Bronchial epithelial cell (primary cell): ENCODE results near the gene EIF2D. TPM values are rescaled to one million over a fixed set of nuclear protein-coding genes. Genes with fewer than 3 reads are reported as not detected.

Source experiments
- DNase-seq: peaks from one replicate; pipeline ENCODE4 v3.0.0-alpha.2; 2010; ENCODE audit warnings: low read depth
- FAIRE-seq: peaks from 2 replicates; lab custom pipeline; 2011; peaks lifted over from hg19 to GRCh38; lab: Jason Lieb, UNC
- H3K27me3 ChIP-seq: 2 replicates; pipeline ENCODE4 v1.5.1; 2011; ENCODE audit warnings: low read length; ENCODE audit not compliant: control insufficient read depth, insufficient read depth
- H3K36me3 ChIP-seq: 2 replicates; pipeline ENCODE4 v1.5.1; 2011; ENCODE audit warnings: low read length; ENCODE audit not compliant: control insufficient read depth, insufficient read depth
- H3K4me3 ChIP-seq: 2 replicates; pipeline ENCODE4 v1.5.1; 2011; ENCODE audit warnings: mild to moderate bottlenecking, low read depth, low read length, control low read depth
- total RNA-seq: library from RNA; depleted of rRNA; stranded (reverse); fragments of >200 nt; gene quantifications from 2 replicates; pipeline ENCODE4 v1.2.1, GENCODE V29; 2014
- TF ChIP-seq, protein P1 (sequence below): IDR thresholded peaks from 2 replicates; pipeline ENCODE4 v1.5.1; 2011; ENCODE audit warnings: mild to moderate bottlenecking, moderate library complexity, low read length, control low read depth, inconsistent platforms; ENCODE audit not compliant: insufficient read depth, severe bottlenecking

EIF2D gene
- total RNA-seq, 1 donor from 2014 or later, result 56.1 TPM

DNA sequence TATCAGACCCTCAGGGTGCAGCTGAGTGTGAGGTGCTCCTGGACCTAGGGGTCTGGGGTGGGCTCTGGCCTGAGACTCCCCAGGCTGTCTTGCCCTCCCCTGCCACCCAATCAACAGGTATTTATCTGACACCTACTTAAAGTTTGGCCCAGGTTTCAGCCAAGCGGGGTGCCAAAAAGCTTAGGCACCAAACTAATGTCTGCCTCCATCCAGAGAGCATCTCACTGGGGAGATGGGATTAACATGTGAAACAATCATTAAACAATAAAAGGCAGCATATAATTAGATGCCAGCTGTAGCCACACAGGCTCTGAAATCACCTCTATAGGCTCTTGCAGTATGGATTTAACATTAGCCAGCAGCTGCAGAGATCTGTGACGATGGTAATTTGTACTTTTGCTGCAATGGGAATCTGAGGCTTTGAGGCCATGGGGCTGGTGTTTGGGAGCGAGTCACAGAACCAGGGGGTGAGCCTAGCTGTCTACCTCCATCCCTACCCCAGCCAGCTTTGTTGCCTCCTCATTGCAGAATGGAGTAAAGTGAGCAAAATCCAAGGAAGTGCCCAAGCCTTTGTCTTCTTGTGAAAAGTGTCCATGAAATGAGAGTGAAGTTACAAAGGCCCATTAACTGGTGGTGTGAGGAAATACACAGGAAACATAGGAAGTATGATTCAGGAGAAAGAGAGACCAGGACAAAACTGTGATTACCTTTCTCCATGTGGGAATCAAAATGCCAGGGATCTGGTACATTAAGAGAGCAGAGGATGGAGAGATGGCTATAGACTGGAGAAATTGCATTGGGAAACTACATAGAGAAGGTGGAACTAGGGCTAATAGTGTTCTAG, 36.1 kb downstream of the EIF2D start:
- Histone ChIP-seq H3K36me3 (no peaks in the 10 kb centered on the region), H3K27me3 (no peaks in the 10 kb centered on the region), H3K4me3 (no peak overlapping the region)
- TF ChIP-seq, protein P1, sequence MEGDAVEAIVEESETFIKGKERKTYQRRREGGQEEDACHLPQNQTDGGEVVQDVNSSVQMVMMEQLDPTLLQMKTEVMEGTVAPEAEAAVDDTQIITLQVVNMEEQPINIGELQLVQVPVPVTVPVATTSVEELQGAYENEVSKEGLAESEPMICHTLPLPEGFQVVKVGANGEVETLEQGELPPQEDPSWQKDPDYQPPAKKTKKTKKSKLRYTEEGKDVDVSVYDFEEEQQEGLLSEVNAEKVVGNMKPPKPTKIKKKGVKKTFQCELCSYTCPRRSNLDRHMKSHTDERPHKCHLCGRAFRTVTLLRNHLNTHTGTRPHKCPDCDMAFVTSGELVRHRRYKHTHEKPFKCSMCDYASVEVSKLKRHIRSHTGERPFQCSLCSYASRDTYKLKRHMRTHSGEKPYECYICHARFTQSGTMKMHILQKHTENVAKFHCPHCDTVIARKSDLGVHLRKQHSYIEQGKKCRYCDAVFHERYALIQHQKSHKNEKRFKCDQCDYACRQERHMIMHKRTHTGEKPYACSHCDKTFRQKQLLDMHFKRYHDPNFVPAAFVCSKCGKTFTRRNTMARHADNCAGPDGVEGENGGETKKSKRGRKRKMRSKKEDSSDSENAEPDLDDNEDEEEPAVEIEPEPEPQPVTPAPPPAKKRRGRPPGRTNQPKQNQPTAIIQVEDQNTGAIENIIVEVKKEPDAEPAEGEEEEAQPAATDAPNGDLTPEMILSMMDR, result no peak
- no peak for DNase-seq
- no peak for FAIRE-seq

DNA sequence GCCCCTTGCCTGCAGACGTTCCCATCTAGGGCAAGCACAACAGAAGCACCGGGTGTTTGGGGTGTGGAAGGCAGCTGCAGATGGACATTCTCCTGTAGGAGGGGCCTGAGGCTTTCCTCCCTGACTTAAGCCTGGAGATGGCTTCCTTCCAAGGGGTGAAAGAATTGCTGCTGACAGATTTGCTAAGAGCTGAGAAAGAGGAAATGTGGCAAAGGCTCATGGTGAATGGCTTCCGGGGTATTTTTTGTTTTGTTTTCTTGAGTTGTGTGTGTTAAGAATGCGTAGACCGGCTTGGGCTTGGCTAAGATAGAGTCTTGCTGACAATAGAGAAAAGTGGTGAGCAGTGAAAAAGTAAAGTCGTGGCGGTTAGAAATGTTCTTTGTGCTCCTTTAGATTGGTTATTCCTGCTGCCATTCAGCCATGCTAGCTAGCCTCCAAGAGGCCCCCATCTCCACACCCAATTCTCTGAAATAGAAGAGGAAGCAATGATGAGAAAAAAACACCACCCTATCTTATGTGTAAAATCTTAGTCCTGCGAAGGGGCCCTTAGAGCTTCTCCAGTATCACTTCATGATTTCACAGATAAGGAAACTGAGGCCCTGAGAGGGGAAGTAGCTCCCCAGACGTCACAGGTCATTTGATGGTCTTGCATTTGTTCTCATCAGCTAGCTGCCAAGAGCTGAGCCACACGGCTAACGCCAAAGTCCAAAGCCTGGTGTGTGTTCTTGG, 36.9 kb downstream of the EIF2D start:
- Histone ChIP-seq H3K36me3 (no peaks in the 10 kb centered on the region), H3K27me3 (no peaks in the 10 kb centered on the region), H3K4me3 (no peak overlapping the region)
- DNase-seq (peak; percentile 89), FAIRE-seq (no peak)
- TF ChIP-seq, protein P1, result no peak

DNA sequence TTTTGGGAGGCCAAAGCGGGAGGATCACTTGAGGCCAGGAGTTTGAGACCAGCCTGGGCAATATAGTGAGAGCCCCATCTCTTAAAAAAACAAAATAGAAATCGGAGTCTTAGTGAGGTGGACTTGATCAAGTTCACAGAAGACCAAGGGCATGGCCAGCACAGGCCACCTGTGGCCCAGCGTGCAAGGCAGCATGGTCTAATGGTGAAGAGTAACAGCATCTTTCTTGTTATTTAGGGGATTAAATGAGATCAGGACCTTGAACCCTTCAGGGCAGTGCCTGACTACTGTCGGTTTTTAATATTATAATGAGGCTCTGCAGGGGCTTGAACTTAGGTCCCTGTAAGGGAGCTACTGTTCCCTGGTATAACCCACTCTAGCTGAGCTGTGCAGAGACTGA, 38.5 kb downstream of the EIF2D start:
- no peaks in the 10 kb centered on the region for H3K27me3 ChIP-seq
- TF ChIP-seq, protein P1, result no peak
- H3K4me3 ChIP-seq, result no peak overlapping the region
- FAIRE-seq (no peak), DNase-seq (no peak)
- no peaks in the 10 kb centered on the region for H3K36me3 ChIP-seq

DNA sequence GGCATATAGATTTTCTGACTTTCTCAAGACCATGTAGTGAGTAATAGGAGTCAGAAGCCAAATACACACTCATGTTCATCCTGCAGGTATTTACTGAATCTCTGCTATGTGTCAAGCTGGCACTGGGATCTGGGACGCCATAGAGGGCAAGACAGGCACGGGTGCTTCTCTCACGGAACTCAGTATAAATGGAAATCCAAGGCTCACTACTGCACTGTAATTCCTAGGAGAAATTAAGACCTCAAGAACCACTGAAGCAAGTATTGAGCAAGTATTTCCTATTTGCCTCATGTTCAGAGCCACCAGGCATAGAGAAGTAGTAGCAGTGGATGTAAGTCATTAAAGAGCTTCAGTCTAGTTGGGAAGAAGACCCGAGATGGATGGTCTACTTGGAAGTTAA, 38.9 kb downstream of the EIF2D start:
- no peaks in the 10 kb centered on the region for H3K36me3 ChIP-seq
- H3K27me3 ChIP-seq, result no peaks in the 10 kb centered on the region
- TF ChIP-seq, protein P1, result no peak
- DNase-seq, result no peak
- no peak for FAIRE-seq
- no peak overlapping the region for H3K4me3 ChIP-seq

DNA sequence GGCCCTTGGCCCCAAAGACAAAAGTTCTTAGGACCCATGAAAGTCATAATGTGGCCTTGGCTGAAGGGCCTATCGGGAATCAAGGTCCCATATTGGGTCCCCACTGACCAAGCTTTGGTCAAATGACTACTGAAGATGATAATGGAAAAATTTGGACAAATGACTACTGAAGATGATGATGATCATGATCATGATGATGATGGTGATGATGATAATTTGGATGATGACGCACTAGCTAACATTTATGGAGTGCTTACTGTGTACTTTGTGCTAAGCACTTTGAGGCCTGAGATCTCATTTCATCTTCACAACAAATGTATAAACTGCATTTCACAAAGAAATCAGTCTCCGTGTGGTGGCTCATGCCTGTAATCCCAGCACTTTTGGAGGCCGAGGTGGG, 39.4 kb downstream of the EIF2D start:
- Histone ChIP-seq H3K27me3 (no peaks in the 10 kb centered on the region), H3K36me3 (no peaks in the 10 kb centered on the region), H3K4me3 (no peak overlapping the region)
- TF ChIP-seq, protein P1, result no peak
- DNase-seq (no peak), FAIRE-seq (no peak)
